Epithelial cell of esophagus (primary cell): ENCODE measurements around the gene ACTL8.

Experiments used
- DNase-seq: peaks from one replicate; pipeline ENCODE4 v3.0.0; 2010; ENCODE audit warnings: low read depth
- H3K4me3 ChIP-seq: 2 replicates; pipeline ENCODE4 v1.5.1; 2011; ENCODE audit warnings: mild to moderate bottlenecking, low read length, control low read depth
- TF ChIP-seq, protein P1 (sequence below): IDR thresholded peaks from 2 replicates; pipeline ENCODE4 v1.5.1; 2011; ENCODE audit warnings: low read depth, mild to moderate bottlenecking, low read length, control low read depth, inconsistent platforms; ENCODE audit not compliant: insufficient read depth; ENCODE audit errors: missing control alignments

ACTL8 gene

DNA sequence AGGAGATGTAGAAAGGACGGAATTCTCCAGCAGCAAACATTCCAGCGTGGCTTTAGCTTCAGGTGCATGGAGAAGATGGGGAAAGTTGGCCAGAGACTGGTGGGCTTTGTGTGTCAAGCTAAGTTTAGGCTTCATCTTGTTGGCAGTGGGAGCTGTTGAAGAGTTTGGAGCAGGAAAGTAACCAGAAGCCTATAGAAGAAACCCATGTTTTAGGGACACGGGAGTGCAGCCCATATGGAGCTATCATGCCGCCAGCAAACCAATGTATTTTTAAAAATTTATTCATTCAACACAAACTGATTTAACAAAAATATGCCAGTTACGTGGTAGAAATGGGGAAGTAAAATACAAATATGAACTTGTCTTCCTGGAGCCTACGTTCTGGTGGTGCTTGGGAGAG lies 53.7 kb downstream of the ACTL8 start:
- no peak overlapping the region for H3K4me3 ChIP-seq
- TF ChIP-seq, protein P1, sequence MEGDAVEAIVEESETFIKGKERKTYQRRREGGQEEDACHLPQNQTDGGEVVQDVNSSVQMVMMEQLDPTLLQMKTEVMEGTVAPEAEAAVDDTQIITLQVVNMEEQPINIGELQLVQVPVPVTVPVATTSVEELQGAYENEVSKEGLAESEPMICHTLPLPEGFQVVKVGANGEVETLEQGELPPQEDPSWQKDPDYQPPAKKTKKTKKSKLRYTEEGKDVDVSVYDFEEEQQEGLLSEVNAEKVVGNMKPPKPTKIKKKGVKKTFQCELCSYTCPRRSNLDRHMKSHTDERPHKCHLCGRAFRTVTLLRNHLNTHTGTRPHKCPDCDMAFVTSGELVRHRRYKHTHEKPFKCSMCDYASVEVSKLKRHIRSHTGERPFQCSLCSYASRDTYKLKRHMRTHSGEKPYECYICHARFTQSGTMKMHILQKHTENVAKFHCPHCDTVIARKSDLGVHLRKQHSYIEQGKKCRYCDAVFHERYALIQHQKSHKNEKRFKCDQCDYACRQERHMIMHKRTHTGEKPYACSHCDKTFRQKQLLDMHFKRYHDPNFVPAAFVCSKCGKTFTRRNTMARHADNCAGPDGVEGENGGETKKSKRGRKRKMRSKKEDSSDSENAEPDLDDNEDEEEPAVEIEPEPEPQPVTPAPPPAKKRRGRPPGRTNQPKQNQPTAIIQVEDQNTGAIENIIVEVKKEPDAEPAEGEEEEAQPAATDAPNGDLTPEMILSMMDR, result no peak
- no peak for DNase-seq

DNA sequence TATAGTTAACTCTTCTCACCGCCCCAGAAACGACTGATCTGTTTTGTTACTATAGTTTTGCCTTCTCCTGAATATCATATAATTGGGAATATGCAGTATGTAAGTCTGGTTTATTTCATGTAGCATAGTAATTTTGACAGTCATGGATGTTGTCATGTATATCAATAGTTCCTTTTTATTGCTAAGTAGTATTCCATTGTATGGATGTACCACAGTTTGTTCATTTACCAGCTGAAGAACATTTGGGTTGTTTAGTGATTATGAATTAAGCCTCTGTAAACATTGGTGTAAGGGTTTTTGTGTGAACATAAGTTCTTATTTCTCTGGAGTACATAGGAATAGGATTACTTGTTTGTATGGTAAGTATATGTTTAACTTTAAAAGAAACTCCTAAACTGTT lies 55.5 kb downstream of the ACTL8 start:
- no peak for DNase-seq
- no peak overlapping the region for H3K4me3 ChIP-seq
- TF ChIP-seq, protein P1, result no peak

DNA sequence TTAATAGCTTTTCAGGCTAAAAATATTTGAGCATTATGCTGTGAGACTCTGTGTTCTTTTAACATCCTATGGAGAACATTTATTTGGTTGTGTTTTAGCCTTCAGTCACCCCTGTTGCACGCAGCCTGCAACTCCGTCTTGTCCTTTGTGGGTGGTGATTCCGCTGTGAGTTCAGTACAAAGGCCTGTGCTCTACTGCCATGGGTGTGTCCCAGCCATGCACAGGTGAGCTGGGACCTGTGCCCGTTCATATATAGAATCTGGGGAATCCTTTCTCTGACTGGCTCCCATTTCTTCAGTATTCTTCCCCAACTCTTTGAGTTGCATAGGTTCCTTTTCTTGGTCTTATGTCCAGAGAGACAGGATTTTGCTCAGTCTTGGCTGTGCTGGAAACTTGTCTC lies 61.4 kb downstream of the ACTL8 start:
- TF ChIP-seq, protein P1, result no peak
- DNase-seq, result no peak

DNA sequence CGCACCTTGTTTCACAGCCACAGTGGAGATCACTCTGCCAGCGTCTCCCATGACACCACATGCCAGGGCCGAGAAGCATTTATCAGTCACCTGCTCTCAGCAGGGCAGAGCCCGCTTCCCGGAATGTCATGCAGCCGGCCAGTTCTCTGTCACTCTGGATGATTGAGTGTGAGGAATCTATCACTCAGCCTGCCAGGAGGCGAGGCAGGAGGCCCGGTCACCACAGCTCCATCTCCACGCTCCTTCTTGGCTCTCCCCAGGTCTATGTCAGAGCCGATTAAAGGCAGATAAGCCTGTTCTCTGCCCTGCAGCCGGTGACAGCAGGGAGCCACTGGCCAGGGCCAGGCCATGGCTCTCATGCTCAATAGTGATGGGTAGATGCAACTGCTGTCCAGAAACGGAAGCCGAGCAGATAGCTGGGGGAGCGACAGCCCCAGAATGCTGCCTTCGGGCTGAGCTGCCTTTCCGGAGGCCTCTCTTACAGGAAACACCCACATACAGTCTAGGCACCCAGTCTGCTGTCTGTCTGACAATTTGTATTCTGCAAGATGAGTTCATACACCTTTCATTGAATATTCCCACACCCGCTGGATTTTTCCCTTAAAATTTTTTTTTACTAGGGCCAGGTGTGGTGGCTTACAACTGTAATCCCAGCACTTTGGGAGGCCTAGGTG lies 64.1 kb downstream of the ACTL8 start:
- TF ChIP-seq, protein P1, result no peak
- no peak overlapping the region for H3K4me3 ChIP-seq
- no peak for DNase-seq

More for the DNA sequence above, 61.4 kb downstream of the ACTL8 start:
- H3K4me3 ChIP-seq, result no peak overlapping the region

DNA sequence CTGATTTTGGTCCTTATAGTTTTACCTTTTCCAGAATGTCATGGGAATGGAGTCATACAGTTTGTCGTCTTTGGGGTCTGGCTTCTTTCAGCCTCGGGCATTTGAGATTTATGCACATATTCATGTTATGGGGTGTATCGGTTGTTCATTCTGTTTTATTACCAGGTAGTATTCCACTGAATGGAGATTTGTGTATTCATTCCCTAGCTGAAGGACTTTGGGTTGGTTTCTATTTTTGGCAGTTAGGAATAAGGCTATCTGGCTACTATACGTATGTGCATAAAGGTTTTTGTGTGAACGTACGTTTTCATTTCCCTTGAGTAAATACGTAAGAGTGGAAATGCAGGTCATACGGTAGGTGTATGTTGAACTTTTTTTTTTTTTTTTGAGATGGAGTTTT lies 65.1 kb downstream of the ACTL8 start:
- no peak for DNase-seq
- H3K4me3 ChIP-seq, result no peak overlapping the region
- TF ChIP-seq, protein P1, result no peak

DNA sequence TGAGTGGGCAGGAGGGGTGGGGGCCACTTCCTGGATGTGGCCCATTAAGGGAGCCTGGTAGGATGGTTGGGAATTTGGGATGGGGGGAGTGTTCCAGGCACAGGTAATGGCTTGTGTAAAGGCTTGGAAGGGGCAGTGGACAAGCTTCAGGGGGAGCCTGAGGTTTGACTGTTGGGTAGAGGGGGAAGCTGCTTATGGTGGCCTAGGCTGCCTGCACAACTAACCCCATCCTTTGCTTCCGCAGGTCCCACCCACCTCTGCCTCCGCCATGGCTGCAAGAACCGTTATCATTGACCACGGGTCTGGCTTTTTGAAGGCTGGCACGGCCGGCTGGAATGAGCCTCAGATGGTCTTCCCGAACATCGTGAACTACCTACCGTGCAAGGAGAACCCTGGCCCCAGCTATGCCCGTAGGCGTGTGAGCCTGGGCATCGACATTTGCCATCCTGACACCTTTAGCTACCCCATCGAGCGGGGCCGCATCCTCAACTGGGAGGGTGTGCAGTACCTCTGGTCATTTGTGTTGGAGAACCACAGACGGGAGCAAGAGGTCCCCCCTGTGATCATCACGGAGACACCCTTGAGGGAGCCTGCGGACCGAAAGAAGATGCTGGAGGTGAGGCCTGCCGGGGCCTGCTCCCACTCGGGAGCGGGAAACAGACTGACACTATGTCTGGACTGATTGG lies 67.8 kb downstream of the ACTL8 start:
- TF ChIP-seq, protein P1, result no peak
- no peak for DNase-seq
- no peak overlapping the region for H3K4me3 ChIP-seq
